ENCODE measurements around the gene DNAJC15. TPM values are rescaled to one million over a fixed set of nuclear protein-coding genes. Genes with fewer than 3 reads are reported as not detected.

DNAJC15 gene
- total and polyA plus RNA-seq, 2 of the 8 experiments (the other 6 are each of a cell fraction or from before 2014, with no cell fraction given) = 5.8 to 20.8 TPM

- TF ChIP-seq KDM5A (IDR thresholded peaks at IDR 0.05; ENCODE audit: low read length) = no peak
- TF ChIP-seq GABPA (IDR thresholded peaks at IDR 0.05; ENCODE audit: borderline replicate concordance, insufficient read depth, low read length) = no peak
- no peak for TF ChIP-seq SAP30 (IDR thresholded peaks at IDR 0.05; ENCODE audit: insufficient read depth, insufficient replicate concordance, low read length)
- no peak for TF ChIP-seq USF2 (IDR thresholded peaks at IDR 0.05; ENCODE audit: low read length)
- TF ChIP-seq ASH2L (IDR thresholded peaks at IDR 0.05; ENCODE audit: low read length) = no peak
Measured at GRCh38 chr13:43030548-43030947, 7.2 kb downstream of the DNAJC15 start (continued).
